NT2/D1 (cell line): Measurements from ENCODE around the gene OR2V1.

Experiments
- SUZ12 ChIP-seq: IDR thresholded peaks from 2 replicates; pipeline ENCODE4 v1.6.1; 2011; ENCODE audit not compliant: insufficient read length, insufficient read depth; ENCODE audit errors: extremely low read depth
- YY1 ChIP-seq: IDR thresholded peaks from 2 replicates; pipeline ENCODE4 v1.6.1; 2011; ENCODE audit not compliant: insufficient read length, insufficient read depth
- ZNF274 ChIP-seq: IDR thresholded peaks from 2 replicates; pipeline ENCODE4 v1.6.1; 2011; ENCODE audit warnings: mild to moderate bottlenecking, low read depth, low read length

GRCh38 chr5:181156758-181157157 lies 25.8 kb upstream of the OR2V1 start:
- TF ChIP-seq YY1 (no peak), ZNF274 (no peak), SUZ12 (no peak)
